OCI-LY1 (cell line): ENCODE results near the gene PGBD5.

ENCODE experiments used
- H2AFZ ChIP-seq: fragments of 200-600 bp; sonication (generic), shearing (Covaris generic); 2 replicates; pipeline ENCODE4 v1.6.0; 2014; ENCODE audit warnings: antibody characterized with exemption, mild to moderate bottlenecking, low read length
- H3F3A ChIP-seq: fragments of 200-600 bp; sonication (generic), shearing (Covaris generic); 2 replicates; pipeline ENCODE4 v1.6.0; 2014; ENCODE audit warnings: mild to moderate bottlenecking, antibody characterized with exemption, low read length, moderate library complexity; ENCODE audit not compliant: insufficient read depth
- H3K27ac ChIP-seq: fragments of 200-600 bp; sonication (generic); 2 replicates; pipeline ENCODE4 v1.5.1; 2014; ENCODE audit warnings: low read length, mixed run types, mild to moderate bottlenecking, low read depth; ENCODE audit not compliant: poor library complexity, severe bottlenecking
- H3K27me3 ChIP-seq: fragments of 200-600 bp; sonication (generic); 2 replicates; pipeline ENCODE4 v1.6.0; 2014; ENCODE audit warnings: antibody characterized with exemption, mild to moderate bottlenecking, low read length, moderate library complexity; ENCODE audit not compliant: insufficient read depth
- H3K36me3 ChIP-seq: fragments of 200-600 bp; sonication (generic); 2 replicates; pipeline ENCODE4 v1.6.1; 2014; ENCODE audit warnings: mild to moderate bottlenecking, antibody characterized with exemption, low read length, moderate library complexity, mixed read lengths; ENCODE audit not compliant: insufficient read depth
- H3K4me1 ChIP-seq: fragments of 200-600 bp; sonication (generic); 2 replicates; pipeline ENCODE4 v1.5.1; 2014; ENCODE audit warnings: mild to moderate bottlenecking, low read length, moderate library complexity; ENCODE audit not compliant: insufficient read depth, severe bottlenecking
- H3K4me2 ChIP-seq: fragments of 200-600 bp; sonication (generic), shearing (Covaris generic); 2 replicates; pipeline ENCODE4 v1.6.1; 2014; ENCODE audit warnings: low read length
- H3K4me3 ChIP-seq: fragments of 200-600 bp; sonication (generic); 2 replicates; pipeline ENCODE4 v1.5.1; 2014; ENCODE audit warnings: low read length, low read depth, mild to moderate bottlenecking, mixed read lengths; ENCODE audit not compliant: poor library complexity, severe bottlenecking
- H3K79me2 ChIP-seq: fragments of 200-600 bp; shearing (Covaris generic); 2 replicates; pipeline ENCODE4 v1.6.1; 2016; ENCODE audit warnings: mixed run types, low read length, mixed read lengths; ENCODE audit not compliant: insufficient read depth
- H3K9ac ChIP-seq: fragments of 200-600 bp; sonication (generic), shearing (Covaris generic); 2 replicates; pipeline ENCODE4 v1.6.1; 2014; ENCODE audit warnings: mild to moderate bottlenecking, low read length, mixed read lengths
- H3K9me2 ChIP-seq: fragments of 200-600 bp; sonication (generic), shearing (Covaris generic); 2 replicates; pipeline ENCODE4 v1.6.1; 2014; ENCODE audit warnings: low read depth, mild to moderate bottlenecking, low read length, mixed read lengths
- H3K9me3 ChIP-seq: fragments of 200-600 bp; shearing (Covaris generic); 2 replicates; pipeline ENCODE4 v1.6.1; 2014; ENCODE audit warnings: low read length, mixed read lengths
- H4K20me1 ChIP-seq: fragments of 200-600 bp; sonication (generic), shearing (Covaris generic); 2 replicates; pipeline ENCODE4 v1.6.0; 2016; ENCODE audit warnings: mild to moderate bottlenecking, low read length; ENCODE audit not compliant: insufficient read depth
- CTCF ChIP-seq: fragments of 200-600 bp; sonication (generic), shearing (Covaris generic); IDR thresholded peaks from 2 replicates; pipeline ENCODE4 v1.5.1; 2017; ENCODE audit warnings: mild to moderate bottlenecking, antibody characterized with exemption, low read length, moderate library complexity, mixed read lengths
- EZH2 ChIP-seq: fragments of 200-600 bp; sonication (generic), shearing (Covaris generic); IDR thresholded peaks from 2 replicates; pipeline ENCODE4 v1.8.0; 2017; ENCODE audit warnings: borderline replicate concordance, mixed run types, mild to moderate bottlenecking, antibody characterized with exemption, low read length, moderate library complexity, mixed read lengths

Gene PGBD5

DNA sequence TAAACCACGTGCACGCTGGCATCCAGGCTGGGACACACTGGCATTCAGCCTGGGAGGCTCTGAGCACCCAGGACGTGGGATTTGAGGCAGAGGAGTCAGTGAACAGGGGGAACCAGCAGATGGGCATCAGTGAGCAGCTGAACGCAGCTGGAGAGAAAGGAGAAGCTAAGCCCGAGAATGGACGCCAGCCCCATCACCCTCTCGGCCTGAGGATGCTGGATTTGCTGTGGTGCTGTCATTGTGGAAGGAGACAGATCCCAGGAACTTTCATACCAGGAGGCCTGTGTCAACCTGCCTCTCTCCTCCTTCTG is 132.8 kb downstream of the PGBD5 start:
- Histone ChIP-seq H3K9me2 (no peaks in the 10 kb centered on the region), H3K9me3 (no peaks in the 10 kb centered on the region), H2AFZ (no peak overlapping the region), H3F3A (no peaks in the 10 kb centered on the region), H3K4me2 (peak overlapping the region; percentile 46; the same call in 1 of the 2 replicates), H3K9ac (peak overlapping the region; percentile 21; the same call in 1 of the 2 replicates), H4K20me1 (no peaks in the 10 kb centered on the region), H3K27ac (peak overlapping the region; percentile 54), H3K36me3 (no peaks in the 10 kb centered on the region), H3K4me1 (peaks cover 56% of the 10 kb centered on the region), H3K27me3 (no peaks in the 10 kb centered on the region), H3K79me2 (no peaks in the 10 kb centered on the region), H3K4me3 (no peak overlapping the region)
- no peak for TF ChIP-seq EZH2
- TF ChIP-seq CTCF, result no peak

- H3F3A ChIP-seq, result no peaks in the 10 kb centered on the region
- H2AFZ ChIP-seq, result no peak overlapping the region
- H3K4me2 ChIP-seq, result peak overlapping the region; percentile 46; the same call in 1 of the 2 replicates
- no peaks in the 10 kb centered on the region for H4K20me1 ChIP-seq
- H3K9me3 ChIP-seq, result no peaks in the 10 kb centered on the region
- peak; percentile 30; the same call in 1 of the 2 replicates for TF ChIP-seq CTCF
- no peak for TF ChIP-seq EZH2
- H3K79me2 ChIP-seq, result no peaks in the 10 kb centered on the region
- peak overlapping the region; percentile 21; the same call in 1 of the 2 replicates for H3K9ac ChIP-seq
- peak overlapping the region; percentile 54 for H3K27ac ChIP-seq
- no peak overlapping the region for H3K4me3 ChIP-seq
- H3K9me2 ChIP-seq, result no peaks in the 10 kb centered on the region
- no peaks in the 10 kb centered on the region for H3K27me3 ChIP-seq
- peaks cover 60% of the 10 kb centered on the region for H3K4me1 ChIP-seq
- H3K36me3 ChIP-seq, result no peaks in the 10 kb centered on the region
Observed at GRCh38 chr1:230292689-230293389, 133.3 kb downstream of the PGBD5 start.

- Histone ChIP-seq H2AFZ (no peak overlapping the region), H3K27me3 (no peaks in the 10 kb centered on the region), H3F3A (no peaks in the 10 kb centered on the region), H3K4me3 (peak overlapping the region; percentile 13), H3K4me2 (peak overlapping the region; percentile 46; the same call in 1 of the 2 replicates), H3K9me2 (no peaks in the 10 kb centered on the region), H3K27ac (peak overlapping the region; percentile 54), H3K9ac (peak overlapping the region; percentile 21; the same call in 1 of the 2 replicates), H4K20me1 (no peaks in the 10 kb centered on the region), H3K9me3 (no peaks in the 10 kb centered on the region), H3K4me1 (peaks cover 69% of the 10 kb centered on the region), H3K36me3 (no peaks in the 10 kb centered on the region), H3K79me2 (no peaks in the 10 kb centered on the region)
- no peak for TF ChIP-seq CTCF
- no peak for TF ChIP-seq EZH2
Observed at GRCh38 chr1:230291731-230292620, 134.2 kb downstream of the PGBD5 start.
